Measurements from ENCODE around the gene PACS2.
"Not testable (repeated sequence)": the region's sequence is repeated elsewhere in the genome, so short reads cannot be mapped to it uniquely, and the experiment has no call there.

The PACS2 gene

GRCh38 chr14:105328070-105328677 lies 13.6 kb downstream of the PACS2 start:
- H3K27me3 ChIP-seq (ENCODE audit: control insufficient read depth in 1 of 2, insufficient read depth in 2 of 2, low read length in 2 of 2) = no peaks in the 10 kb centered on the region
- peaks cover 18% of the 10 kb centered on the region for H3K4me1 ChIP-seq (ENCODE audit: insufficient read depth, low read length)
- H3K9ac ChIP-seq (ENCODE audit: low read length) = no peak overlapping the region
- no peak overlapping the region for H3K4me3 ChIP-seq (ENCODE audit: low read depth in 1 of 2, low read length in 2 of 2)
- no peaks in the 10 kb centered on the region for H3K9me3 ChIP-seq (ENCODE audit: low read length)
- H3K36me3 ChIP-seq (ENCODE audit: insufficient read depth, low read length) = no peaks in the 10 kb centered on the region
- no peak overlapping the region for H3K27ac ChIP-seq (ENCODE audit: low read depth, low read length)

DNA sequence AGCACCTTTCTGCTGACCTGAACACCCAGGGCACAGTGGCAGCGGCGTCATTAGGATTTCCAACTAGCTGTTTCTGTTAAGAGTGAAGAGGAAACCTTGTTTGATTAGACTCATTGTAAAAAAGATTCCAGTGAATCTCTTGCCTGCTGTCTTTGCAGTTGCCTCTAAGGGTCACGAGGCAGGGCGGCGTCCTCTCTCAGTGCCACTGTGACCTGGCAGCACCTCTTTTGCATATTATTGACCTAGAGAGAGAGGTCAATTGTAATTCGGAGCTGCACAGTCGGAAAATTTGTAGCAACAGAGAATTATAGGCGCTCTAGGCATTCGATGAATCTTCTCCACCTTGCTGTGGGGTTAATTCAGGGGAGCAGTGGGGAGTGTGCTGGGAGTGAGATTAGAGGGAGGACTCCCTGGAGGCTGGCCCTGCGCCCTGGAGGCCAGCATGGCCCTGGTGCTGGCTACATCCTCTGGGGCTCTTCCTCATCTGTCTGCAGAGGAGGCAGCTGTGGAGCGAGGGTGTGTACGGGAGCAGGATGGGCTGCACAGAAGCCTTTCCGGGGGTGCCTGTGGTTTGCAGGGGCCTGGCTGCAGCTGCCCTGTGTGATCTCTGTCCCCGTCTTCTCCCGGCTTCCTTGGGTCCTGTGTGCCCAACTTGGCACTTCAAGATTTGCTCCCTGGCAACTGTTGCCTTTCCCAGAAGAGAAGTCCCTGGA lies 14.3 kb downstream of the PACS2 start:
- Histone ChIP-seq H3K4me3 (ENCODE audit: low read depth in 1 of 2, low read length in 2 of 2) (no peak overlapping the region), H3K4me1 (ENCODE audit: insufficient read depth, low read length) (peaks cover 11% of the 10 kb centered on the region), H3K36me3 (ENCODE audit: insufficient read depth, low read length) (no peaks in the 10 kb centered on the region), H3K9me3 (ENCODE audit: low read length) (no peaks in the 10 kb centered on the region), H3K27ac (ENCODE audit: low read depth, low read length) (no peak overlapping the region), H3K9ac (ENCODE audit: low read length) (no peak overlapping the region), H3K27me3 (ENCODE audit: control insufficient read depth in 1 of 2, insufficient read depth in 2 of 2, low read length in 2 of 2) (no peaks in the 10 kb centered on the region)

DNA sequence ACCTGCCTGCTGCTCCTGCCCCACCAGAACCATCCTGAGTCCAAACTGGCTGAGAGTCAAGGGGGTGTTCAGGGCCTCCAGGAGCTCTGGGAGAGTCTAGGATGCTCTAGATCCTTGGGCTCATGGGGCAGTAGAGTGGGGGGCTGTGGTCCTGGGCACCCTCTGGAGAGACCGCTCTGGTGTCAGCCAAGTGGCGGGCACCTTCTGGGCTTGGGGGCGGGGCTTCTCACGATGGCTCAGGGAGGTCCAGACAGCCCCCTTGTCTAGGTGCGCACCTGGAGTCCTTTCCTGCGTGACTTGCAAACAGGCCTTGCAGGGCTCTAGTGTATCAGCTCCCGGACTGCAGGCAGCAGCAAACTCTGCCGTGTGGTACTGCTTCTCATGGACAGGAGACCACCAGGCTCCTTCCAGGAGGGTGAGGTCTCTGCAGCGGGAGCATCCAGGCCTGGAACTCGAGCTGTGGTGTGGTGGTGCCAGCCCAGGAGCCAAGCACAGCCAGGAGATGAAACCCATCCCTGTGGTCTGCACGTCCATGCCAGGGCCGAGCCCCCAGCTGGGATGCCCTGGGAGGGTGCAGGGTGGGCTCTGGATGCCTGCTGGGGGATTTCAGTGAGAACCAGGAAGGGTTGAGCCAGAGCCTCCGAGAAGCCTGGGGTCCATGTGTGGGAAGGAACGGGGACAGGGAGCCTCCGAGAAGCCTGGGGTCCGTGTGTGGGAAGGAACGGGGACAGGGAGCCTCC lies 15.0 kb downstream of the PACS2 start:
- no peak overlapping the region for H3K27ac ChIP-seq (ENCODE audit: low read depth, low read length)
- H3K4me1 ChIP-seq (ENCODE audit: insufficient read depth, low read length) = peaks cover 7% of the 10 kb centered on the region
- no peaks in the 10 kb centered on the region for H3K9me3 ChIP-seq (ENCODE audit: low read length)
- H3K9ac ChIP-seq (ENCODE audit: low read length) = no peak overlapping the region
- no peaks in the 10 kb centered on the region for H3K27me3 ChIP-seq (ENCODE audit: control insufficient read depth in 1 of 2, insufficient read depth in 2 of 2, low read length in 2 of 2)
- no peaks in the 10 kb centered on the region for H3K36me3 ChIP-seq (ENCODE audit: insufficient read depth, low read length)
- no peak overlapping the region for H3K4me3 ChIP-seq (ENCODE audit: low read depth in 1 of 2, low read length in 2 of 2)

DNA sequence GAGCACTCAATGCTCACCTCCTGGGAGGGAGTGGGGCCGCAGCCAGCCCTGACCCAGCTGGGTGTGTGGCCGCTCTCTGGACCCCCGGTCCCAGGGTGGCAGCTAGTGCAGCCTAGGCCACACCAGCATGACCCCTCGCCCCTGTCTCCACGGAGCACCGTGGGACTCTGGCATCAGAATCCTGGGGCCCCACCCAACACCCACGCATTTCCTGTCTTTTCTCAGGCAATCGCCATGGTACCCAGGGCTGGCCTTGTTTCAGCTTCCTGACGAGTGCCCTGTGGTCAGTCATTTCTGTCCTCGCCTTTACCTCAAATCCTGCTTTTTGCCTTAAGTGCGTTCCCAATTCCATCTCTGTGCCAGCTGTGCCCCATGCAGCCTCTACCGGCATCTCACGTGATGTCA lies 15.9 kb downstream of the PACS2 start:
- H3K27ac ChIP-seq (ENCODE audit: low read depth, low read length) = no peak overlapping the region
- H3K4me1 ChIP-seq (ENCODE audit: insufficient read depth, low read length) = peaks cover 3% of the 10 kb centered on the region

DNA sequence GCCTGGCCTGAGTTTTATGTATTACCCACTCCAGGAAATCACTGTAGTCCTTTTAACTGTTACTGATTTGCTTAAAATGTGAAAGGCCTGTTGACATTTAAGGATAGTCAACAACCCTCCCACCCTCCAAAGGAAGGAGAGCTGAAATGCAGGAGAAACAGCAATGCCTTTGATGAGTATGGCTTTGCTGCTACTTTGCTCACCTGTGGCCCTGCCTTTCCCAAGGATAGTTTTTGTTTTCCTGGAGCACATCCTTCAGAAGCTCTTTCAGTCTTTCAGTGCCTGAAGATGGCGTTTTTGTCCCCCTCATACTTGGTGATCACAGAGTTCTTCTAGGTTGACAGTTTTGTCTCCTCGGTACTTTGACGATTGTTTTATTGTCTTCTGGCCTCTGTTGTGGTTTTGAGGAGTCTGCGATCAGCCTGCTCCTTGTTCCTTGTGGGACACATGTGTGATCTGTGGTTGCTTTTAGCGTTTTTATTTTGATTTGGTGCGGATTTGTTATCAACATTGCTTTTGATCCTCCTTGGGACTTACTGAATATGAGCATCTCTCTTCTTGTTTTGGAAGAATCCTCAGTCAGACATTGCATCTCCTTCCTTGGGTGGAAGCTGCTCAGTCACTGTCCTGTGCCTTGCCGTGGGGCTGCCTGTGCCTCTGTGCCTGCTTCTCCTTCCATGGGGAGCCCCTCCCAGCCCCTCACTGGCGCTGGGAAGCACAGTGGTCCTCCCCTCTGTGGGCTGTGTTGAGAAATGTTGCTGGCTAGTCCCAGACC lies 17.2 kb downstream of the PACS2 start:
- no peaks in the 10 kb centered on the region for H3K36me3 ChIP-seq (ENCODE audit: insufficient read depth, low read length)
- H3K27me3 ChIP-seq (ENCODE audit: control insufficient read depth in 1 of 2, insufficient read depth in 2 of 2, low read length in 2 of 2) = no peaks in the 10 kb centered on the region
- H3K9ac ChIP-seq (ENCODE audit: low read length) = no peak overlapping the region
- peaks cover 3% of the 10 kb centered on the region for H3K4me1 ChIP-seq (ENCODE audit: insufficient read depth, low read length)
- no peak overlapping the region for H3K4me3 ChIP-seq (ENCODE audit: low read depth in 1 of 2, low read length in 2 of 2)
- H3K27ac ChIP-seq (ENCODE audit: low read depth, low read length) = no peak overlapping the region
- no peaks in the 10 kb centered on the region for H3K9me3 ChIP-seq (ENCODE audit: low read length)

More for the DNA sequence above, 15.9 kb downstream of the PACS2 start:
- Histone ChIP-seq H3K27me3 (ENCODE audit: control insufficient read depth in 1 of 2, insufficient read depth in 2 of 2, low read length in 2 of 2) (no peaks in the 10 kb centered on the region), H3K4me3 (ENCODE audit: low read depth in 1 of 2, low read length in 2 of 2) (no peak overlapping the region), H3K36me3 (ENCODE audit: insufficient read depth, low read length) (no peaks in the 10 kb centered on the region), H3K9ac (ENCODE audit: low read length) (no peak overlapping the region), H3K9me3 (ENCODE audit: low read length) (no peaks in the 10 kb centered on the region)

GRCh38 chr14:105332350-105332874 lies 17.9 kb downstream of the PACS2 start:
- Histone ChIP-seq H3K9me3 (ENCODE audit: low read length) (no peaks in the 10 kb centered on the region), H3K4me3 (ENCODE audit: low read depth in 1 of 2, low read length in 2 of 2) (no peak overlapping the region), H3K27ac (ENCODE audit: low read depth, low read length) (no peak overlapping the region), H3K36me3 (ENCODE audit: insufficient read depth, low read length) (no peaks in the 10 kb centered on the region), H3K27me3 (ENCODE audit: control insufficient read depth in 1 of 2, insufficient read depth in 2 of 2, low read length in 2 of 2) (no peaks in the 10 kb centered on the region), H3K9ac (ENCODE audit: low read length) (no peak overlapping the region), H3K4me1 (ENCODE audit: insufficient read depth, low read length) (peaks cover 6% of the 10 kb centered on the region)

- peaks cover 12% of the 10 kb centered on the region for H3K4me1 ChIP-seq (ENCODE audit: insufficient read depth, low read length)
- no peaks in the 10 kb centered on the region for H3K36me3 ChIP-seq (ENCODE audit: insufficient read depth, low read length)
- H3K27me3 ChIP-seq (ENCODE audit: control insufficient read depth in 1 of 2, insufficient read depth in 2 of 2, low read length in 2 of 2) = no peaks in the 10 kb centered on the region
- H3K4me3 ChIP-seq (ENCODE audit: low read depth in 1 of 2, low read length in 2 of 2) = no peak overlapping the region
- no peak overlapping the region for H3K9ac ChIP-seq (ENCODE audit: low read length)
- no peak overlapping the region for H3K27ac ChIP-seq (ENCODE audit: low read depth, low read length)
- H3K9me3 ChIP-seq (ENCODE audit: low read length) = no peaks in the 10 kb centered on the region
Observed at GRCh38 chr14:105333020-105333490, 18.5 kb downstream of the PACS2 start.

DNA sequence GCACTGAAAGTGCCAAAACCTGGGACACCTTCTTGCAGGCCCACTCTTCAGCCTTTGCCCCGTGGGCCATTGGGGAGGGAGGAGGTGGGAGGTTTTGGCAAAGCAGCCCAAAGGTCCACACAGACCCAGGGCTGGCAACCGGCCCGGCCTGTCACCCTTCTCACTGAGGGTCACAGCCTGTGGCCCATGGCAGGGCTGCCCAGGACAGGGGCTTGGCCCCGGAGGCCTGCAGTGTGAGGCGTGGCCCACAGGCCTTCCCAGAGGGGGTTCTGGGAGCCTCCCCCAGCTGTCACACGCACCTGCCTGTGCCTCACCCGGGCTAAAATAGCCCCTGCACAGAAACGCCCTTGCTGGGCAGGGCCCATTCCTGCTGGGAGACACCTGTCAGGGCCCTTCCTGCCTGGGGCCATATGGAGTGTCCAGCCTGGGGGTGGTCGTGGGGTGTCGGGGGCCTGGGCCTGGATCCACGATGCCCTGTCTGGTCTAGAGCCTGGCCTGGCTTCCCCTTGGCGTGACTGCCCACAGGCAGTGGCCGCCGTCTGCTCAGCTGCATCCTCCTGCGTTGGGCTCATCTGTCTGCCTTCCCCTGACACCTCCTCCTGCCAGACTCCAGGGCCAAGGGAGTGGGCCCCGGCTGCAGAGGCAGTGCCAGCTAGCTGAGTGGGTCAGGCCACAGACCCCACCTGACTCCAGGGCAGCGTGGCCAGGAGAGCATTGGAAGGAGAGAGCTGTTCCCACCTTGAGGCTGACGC lies 19.2 kb downstream of the PACS2 start:
- Histone ChIP-seq H3K4me3 (ENCODE audit: low read depth in 1 of 2, low read length in 2 of 2) (no peak overlapping the region), H3K27me3 (ENCODE audit: control insufficient read depth in 1 of 2, insufficient read depth in 2 of 2, low read length in 2 of 2) (no peaks in the 10 kb centered on the region), H3K4me1 (ENCODE audit: insufficient read depth, low read length) (peaks cover 17% of the 10 kb centered on the region), H3K27ac (ENCODE audit: low read depth, low read length) (no peak overlapping the region), H3K9me3 (ENCODE audit: low read length) (no peaks in the 10 kb centered on the region), H3K36me3 (ENCODE audit: insufficient read depth, low read length) (no peaks in the 10 kb centered on the region), H3K9ac (ENCODE audit: low read length) (no peak overlapping the region)

DNA sequence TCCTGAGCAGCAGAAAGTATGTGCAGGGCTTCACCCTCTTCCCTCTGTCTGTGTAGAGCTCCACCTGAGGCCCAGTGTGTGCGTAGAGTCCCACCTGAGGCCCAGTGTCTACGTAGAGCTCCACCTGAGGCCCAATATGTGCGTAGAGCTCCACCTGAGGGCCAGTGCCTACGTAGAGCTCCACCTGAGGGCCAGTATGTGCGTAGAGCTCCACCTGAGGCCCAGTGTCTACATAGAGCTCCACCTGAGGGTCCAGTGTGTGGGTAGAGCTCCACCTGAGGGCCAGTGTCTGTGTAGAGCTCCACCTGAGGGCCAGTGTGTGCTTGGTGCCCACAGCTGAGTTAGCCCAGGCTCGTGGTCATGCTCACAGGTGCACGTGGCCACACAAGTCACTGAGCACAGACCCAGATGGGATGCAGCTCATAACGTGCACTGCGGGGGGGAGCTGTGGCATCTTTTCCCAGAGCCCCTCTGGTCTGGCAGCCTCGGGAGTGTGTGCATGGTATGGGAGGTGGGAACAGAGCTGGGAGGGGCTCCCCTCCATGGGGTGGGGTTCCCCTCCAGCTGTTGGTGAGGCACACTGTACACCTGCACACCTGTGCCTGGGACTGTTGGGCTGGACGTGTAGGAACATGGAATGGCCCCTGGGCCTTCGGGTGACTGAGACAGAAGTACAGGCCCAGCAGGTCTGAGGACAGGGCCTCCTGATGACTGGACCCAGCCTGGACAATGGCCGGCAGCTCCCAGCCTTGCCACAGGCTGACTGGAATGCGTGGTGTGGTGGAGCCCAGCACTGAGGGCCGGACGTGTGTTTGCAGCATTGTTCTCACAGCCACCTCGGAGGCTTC lies 20.1 kb downstream of the PACS2 start:
- no peak overlapping the region for H3K27ac ChIP-seq (ENCODE audit: low read depth, low read length)
- no peak overlapping the region for H3K4me3 ChIP-seq (ENCODE audit: low read depth in 1 of 2, low read length in 2 of 2)
- H3K27me3 ChIP-seq (ENCODE audit: control insufficient read depth in 1 of 2, insufficient read depth in 2 of 2, low read length in 2 of 2) = no peaks in the 10 kb centered on the region
- no peak overlapping the region for H3K9ac ChIP-seq (ENCODE audit: low read length)
- no peaks in the 10 kb centered on the region for H3K9me3 ChIP-seq (ENCODE audit: low read length)
- H3K36me3 ChIP-seq (ENCODE audit: insufficient read depth, low read length) = no peaks in the 10 kb centered on the region
- H3K4me1 ChIP-seq (ENCODE audit: insufficient read depth, low read length) = peaks cover 17% of the 10 kb centered on the region

DNA sequence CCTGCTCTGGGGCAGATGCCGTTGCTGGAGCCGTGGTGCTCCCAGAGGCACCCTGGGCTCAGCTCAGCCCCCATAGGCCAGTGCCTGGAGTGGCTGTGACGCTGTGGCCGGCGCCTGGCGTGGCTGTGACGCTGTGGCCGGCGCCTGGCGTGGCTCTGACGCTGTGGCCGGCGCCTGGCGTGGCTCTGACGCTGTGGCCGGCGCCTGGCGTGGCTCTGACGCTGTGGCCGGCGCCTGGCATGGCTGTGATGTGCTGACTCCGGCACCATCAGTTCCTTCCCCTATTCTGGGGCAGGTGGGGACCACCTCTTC lies 20.6 kb downstream of the PACS2 start:
- H3K9ac ChIP-seq (ENCODE audit: low read length); H3K4me3 ChIP-seq (ENCODE audit: low read depth in 1 of 2, low read length in 2 of 2); H3K27me3 ChIP-seq (ENCODE audit: control insufficient read depth in 1 of 2, insufficient read depth in 2 of 2, low read length in 2 of 2); H3K36me3 ChIP-seq (ENCODE audit: insufficient read depth, low read length); H3K27ac ChIP-seq (ENCODE audit: low read depth, low read length); H3K9me3 ChIP-seq (ENCODE audit: low read length): not testable (repeated sequence)
- H3K4me1 ChIP-seq (ENCODE audit: insufficient read depth, low read length) = peaks cover 17% of the 10 kb centered on the region
